GM21529 (cell line): ENCODE measurements around the gene SLC28A1.
"Not testable (repeated sequence)": the region's sequence is repeated elsewhere in the genome, so short reads cannot be mapped to it uniquely, and the experiment has no call there.

Experiments
- ATAC-seq: cut with Tn5 transposase; IDR thresholded peaks from one replicate; pipeline ENCODE4 v1.9.1; 2021; ENCODE audit not compliant: unreplicated experiment

The SLC28A1 gene

GRCh38 chr15:84909029-84909428 is 24.6 kb downstream of the SLC28A1 start:
- ATAC-seq: no peak

GRCh38 chr15:84909782-84910181 is 25.3 kb downstream of the SLC28A1 start:
- no peak for ATAC-seq

GRCh38 chr15:84910928-84911623 is 26.6 kb downstream of the SLC28A1 start:
- no peak for ATAC-seq

- ATAC-seq: no peak
These were observed 27.6 kb downstream of the SLC28A1 start for GRCh38 chr15:84911879-84912660.

- ATAC-seq: no peak
These were observed 28.9 kb downstream of the SLC28A1 start for GRCh38 chr15:84913360-84913723.

GRCh38 chr15:84914351-84914750 is 29.9 kb downstream of the SLC28A1 start:
- no peak for ATAC-seq

DNA sequence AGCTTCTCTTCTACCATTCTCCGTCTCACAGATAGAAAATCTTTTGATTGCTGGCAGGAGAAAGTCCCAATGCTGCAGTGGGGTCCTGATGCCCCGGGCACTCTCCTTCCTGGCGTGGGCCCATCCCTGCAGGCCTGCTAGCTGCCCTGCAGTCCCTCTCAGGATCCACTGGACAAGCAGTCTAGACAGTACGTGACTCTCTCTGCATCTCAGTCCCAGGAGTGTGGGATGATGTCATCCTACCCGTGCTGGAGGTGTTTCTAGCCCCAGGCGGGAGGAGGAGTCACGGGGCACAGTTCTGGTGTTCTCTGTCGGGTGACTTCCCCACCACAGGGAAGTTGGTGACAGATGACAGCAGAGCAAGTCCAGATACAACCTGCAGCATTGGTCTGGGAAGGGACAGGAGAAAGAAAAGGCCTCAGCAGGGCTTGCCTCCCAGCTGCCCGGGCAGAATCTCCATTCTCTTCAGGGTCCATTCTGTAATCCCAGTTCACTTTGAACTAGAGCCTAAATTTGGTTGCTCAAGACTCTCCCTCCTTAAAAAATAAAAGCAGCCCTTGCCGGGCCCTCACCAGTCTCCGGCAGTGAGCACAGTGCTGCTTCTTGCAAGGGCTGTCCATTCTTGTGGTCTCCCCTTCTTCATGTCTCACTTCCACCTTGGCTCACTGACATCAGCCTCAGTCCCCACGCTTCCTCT is 30.6 kb downstream of the SLC28A1 start:
- ATAC-seq: peak; percentile 95

- no peak for ATAC-seq
These were observed 31.1 kb downstream of the SLC28A1 start for GRCh38 chr15:84915606-84915958.

GRCh38 chr15:84917452-84917851 is 33.0 kb downstream of the SLC28A1 start:
- ATAC-seq: no peak

DNA sequence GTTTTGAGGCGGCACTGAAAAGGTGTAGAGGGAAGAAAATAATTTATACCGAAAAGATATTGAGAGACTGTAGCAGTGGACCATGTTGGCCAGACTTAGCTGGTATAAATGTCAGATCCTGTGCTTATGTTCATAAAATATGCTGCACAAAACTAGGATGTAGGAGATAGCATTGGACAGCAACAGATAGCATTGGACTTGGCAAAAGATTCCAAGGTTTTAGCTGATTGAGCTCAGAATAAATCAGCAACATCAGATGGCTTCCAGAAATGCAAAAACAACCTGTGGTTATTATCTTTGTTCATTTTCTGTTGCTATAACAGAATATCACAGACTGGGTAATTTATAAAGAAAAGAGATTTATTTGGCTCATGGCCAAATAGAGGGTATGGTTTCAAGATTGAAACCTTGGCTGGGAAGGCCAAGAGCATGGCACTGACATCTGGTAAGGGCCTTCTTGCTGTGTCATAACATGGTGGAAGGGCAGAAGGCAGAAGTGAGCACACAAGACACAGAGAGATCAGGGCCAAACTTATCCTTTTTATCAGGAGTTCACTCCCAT is 34.7 kb downstream of the SLC28A1 start:
- ATAC-seq: no peak

GRCh38 chr15:84921121-84921520 is 36.7 kb downstream of the SLC28A1 start:
- no peak for ATAC-seq

DNA sequence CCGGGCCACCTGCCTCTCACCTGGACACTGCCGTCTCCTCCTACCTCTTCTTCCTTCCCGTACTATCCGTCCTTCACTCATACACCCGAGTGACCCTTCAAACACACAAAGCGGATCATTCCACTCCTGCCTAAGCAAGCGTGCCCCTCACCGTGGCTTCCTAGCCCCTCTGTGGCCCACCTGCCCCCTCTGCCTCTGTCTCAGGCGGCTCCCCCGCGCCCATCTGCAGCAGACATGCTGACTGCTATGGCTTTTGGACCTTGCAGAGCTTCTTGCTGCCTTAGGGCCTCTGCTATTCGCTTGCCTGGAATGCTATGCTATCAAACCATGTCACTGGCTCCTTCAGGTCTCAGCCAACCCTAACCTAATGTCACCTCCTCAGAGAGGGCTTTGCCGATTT is 38.1 kb downstream of the SLC28A1 start:
- no peak for ATAC-seq

- no peak for ATAC-seq
These were observed 39.7 kb downstream of the SLC28A1 start for GRCh38 chr15:84924077-84924731.

- not testable (repeated sequence) for ATAC-seq
These were observed 40.5 kb downstream of the SLC28A1 start for GRCh38 chr15:84924821-84925569.

DNA sequence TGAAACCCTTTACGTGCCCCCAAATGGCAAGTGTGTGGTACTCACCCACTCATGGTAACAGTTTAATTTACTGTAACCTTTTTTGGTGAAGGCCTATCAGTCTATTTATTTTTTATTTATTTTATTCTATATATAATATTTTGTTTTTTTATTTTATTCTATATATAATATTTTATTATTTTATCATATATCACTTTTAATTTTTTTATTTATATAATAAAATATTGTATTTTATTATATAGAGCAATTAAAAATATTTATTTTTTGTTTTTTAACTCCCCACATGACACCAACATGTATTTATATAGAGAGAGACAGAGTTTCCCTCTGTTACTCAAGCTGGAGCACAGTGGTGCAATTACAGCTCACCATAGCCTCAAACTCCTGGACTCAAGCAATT is 41.4 kb downstream of the SLC28A1 start:
- no peak for ATAC-seq

DNA sequence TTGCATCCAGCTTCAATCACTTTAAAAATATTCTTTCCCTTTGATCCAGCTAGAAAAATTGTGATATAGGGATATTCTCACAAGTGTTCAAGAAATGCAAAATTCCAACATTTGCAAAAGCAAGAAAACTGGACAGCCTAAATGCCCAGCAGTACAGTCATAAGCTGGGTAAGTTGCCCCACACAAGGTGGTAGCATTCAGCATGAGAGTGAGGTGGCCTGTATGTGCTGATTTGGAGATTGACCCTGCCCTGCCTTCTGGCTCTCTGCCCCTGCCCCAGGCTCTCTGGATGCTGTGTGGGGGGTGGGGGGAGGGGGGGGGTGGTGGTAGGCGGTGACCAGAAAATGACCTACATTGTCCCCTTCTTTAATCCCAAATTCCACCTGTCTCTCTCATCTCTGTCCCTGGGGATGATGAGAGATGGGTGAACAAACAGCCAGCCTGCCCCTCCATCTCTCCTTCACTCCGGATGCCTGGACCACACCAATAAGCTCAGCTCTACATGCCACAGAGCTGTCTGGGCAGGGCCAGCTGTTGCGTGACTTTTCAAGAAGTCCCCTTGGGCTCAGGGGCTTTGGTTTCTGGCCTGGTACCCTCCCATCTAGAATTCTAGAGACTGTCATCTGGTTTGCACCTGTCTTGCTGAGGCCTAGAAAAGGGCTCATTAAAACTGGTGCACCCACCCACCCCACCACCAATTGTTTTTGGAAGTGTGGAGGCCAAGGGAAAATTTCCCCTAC is 42.2 kb downstream of the SLC28A1 start:
- ATAC-seq: no peak

DNA sequence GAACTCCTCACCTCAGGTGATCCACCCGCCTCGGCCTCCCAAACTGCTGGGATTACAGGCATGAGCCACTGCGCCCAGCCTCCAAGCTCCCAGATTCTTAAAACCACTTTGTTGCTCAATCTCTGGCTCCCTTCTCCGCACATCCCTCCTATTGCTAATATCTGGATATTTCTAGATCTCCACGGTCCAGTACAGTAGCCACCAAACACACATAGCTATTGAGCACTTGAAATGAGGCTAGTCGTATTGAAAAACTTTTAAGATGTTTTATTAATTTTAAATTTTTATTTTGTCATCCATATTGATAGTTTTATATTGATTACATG is 44.3 kb downstream of the SLC28A1 start:
- ATAC-seq: no peak

GRCh38 chr15:84929795-84930603 is 45.5 kb downstream of the SLC28A1 start:
- no peak for ATAC-seq
